GM12801 (cell line): Measurements from ENCODE around the gene PTPRN2.

ENCODE experiments used
- TF ChIP-seq, protein P1 (sequence below): IDR thresholded peaks from one replicate; pipeline ENCODE4 v1.5.1; 2011; ENCODE audit warnings: control low read depth; ENCODE audit not compliant: insufficient read length; ENCODE audit errors: extremely low read depth

PTPRN2 gene

DNA sequence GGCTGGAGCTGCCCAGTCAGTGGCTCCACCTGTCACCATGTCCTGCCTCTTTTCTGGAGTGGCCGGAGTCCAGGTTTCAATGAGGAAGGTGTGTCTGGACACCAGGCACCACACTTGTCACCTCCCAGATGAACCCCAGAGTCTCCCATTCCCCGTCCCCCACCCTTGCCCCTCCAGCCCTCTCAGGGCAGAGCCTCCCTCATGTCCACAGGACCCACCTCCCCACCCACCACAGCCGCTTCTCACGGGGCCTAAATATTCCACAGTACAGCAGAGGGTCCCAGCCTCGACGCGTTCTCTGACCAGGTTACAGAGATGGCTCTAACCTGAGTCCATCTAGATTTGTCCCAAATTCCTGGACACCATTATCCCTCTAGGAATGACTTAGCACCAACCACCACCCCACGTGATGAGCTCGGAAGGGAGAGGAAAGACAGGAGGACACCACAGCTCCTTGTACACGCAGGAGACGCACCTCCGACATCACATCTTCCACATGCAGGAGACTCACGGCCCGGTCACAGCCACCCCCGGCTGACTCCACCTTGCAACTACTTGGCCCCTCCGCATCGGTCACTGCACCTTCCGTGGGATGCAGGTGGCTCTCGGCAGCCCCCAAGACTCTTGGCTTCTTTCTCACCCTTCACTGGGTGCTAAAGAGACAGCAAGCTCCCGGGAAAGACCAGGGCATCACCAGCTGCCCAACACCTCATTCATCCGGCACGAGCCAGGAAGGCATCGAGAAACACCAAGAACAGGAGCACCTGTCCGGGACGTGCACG is 690.7 kb downstream of the PTPRN2 start:
- TF ChIP-seq, protein P1, sequence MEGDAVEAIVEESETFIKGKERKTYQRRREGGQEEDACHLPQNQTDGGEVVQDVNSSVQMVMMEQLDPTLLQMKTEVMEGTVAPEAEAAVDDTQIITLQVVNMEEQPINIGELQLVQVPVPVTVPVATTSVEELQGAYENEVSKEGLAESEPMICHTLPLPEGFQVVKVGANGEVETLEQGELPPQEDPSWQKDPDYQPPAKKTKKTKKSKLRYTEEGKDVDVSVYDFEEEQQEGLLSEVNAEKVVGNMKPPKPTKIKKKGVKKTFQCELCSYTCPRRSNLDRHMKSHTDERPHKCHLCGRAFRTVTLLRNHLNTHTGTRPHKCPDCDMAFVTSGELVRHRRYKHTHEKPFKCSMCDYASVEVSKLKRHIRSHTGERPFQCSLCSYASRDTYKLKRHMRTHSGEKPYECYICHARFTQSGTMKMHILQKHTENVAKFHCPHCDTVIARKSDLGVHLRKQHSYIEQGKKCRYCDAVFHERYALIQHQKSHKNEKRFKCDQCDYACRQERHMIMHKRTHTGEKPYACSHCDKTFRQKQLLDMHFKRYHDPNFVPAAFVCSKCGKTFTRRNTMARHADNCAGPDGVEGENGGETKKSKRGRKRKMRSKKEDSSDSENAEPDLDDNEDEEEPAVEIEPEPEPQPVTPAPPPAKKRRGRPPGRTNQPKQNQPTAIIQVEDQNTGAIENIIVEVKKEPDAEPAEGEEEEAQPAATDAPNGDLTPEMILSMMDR = no peak

GRCh38 chr7:157895520-157896375 is 691.9 kb downstream of the PTPRN2 start:
- TF ChIP-seq, protein P1 = no peak

DNA sequence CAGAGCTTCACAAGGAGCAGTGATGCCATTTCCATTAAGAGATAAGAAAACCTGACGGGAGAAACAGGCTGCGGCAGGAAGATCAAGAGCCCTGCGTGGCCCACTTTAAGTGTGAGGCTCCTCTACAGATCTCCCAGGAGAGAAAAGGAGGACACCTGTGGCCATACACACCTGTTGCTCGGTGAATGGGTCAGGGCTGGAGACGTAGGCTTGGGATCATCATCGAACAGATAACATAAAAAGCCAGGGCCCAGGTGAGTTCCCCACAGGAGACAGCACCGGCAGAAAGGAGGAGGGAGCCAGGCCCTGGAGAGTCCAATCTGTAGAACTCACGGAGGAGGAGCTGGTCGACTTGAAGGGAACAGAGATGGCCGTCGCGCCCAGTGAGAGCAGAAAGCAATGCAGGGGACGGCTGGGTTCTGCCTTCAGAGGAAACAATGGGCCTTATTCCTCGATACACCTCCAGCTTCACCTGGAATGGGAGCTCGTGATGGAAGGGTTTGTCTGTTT is 694.0 kb downstream of the PTPRN2 start:
- TF ChIP-seq, protein P1 = no peak

GRCh38 chr7:157892751-157893523 is 694.7 kb downstream of the PTPRN2 start:
- TF ChIP-seq, protein P1 = no peak

DNA sequence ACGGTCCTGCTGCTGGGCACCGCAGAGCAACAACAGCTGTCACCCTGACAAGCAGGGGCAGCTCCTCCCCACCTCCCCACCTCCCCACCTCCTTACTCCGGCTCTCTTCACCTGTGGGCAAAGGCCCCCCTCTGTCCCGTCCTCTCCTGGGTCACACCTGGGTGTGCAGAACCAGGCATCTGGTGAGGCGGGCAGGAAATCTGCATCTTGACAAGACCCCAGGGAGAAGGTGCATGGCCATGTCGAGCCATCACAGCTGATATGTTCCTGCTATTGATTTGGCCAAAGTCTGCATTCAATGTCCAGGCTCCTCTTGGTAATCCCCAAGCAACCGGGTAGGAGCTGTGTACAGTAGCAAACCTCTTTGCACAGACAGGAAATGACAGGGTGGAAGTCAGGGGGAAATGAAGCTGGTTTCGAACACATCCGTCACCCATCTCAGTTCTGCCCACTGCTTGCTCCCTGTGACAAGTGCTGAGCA is 696.7 kb downstream of the PTPRN2 start:
- TF ChIP-seq, protein P1 = no peak

- TF ChIP-seq, protein P1 = no peak
Measured at GRCh38 chr7:157889480-157889879, 698.1 kb downstream of the PTPRN2 start.
